NCI-H69 (cell line): ENCODE measurements around the gene USE1.

Source experiments
- DNase-seq: peaks from one replicate; lab custom pipeline; 2025; lab: John Stamatoyannopoulos, UW

The USE1 gene

DNA sequence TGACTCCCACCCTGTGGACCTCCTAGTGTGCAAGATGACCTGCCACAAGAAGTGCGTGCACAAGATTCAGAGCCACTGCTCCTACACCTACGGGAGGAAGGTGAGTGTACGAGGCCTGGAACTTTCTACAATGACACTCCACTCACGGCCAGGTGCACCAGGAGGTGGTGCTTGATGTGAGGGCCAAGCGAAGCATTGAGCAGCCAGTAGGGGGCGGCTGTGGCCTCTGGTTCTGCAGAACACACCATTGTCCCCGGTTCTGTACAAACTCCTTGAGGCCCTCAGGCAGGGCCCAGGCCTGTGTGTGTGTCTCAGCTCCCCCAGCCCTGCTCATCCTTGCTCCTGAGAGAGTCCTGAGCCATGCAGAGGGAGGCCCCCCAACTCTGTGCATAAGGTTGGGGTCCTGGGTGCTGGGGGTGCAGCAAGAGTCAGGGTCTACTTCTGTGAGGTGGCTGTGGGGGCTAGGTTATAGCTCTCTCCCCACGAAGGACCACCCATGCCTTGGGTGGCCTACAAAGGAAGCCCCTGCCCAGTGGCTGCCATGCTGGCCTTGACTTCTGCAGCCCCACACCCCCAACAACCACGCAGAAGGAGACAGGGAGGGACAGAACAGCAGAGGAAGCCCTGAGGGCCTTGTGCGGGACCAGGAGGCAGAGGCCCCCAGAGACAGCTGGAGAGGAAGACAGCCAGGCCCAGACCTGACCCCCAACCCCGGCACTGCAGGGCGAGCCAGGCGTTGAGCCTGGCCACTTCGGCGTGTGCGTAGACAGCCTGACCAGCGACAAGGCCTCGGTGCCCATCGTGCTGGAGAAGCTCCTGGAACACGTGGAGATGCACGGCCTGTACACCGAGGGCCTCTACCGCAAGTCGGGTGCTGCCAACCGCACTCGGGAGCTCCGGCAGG lies 9.7 kb upstream of the USE1 start:
- DNase-seq, result peak; percentile 55

DNA sequence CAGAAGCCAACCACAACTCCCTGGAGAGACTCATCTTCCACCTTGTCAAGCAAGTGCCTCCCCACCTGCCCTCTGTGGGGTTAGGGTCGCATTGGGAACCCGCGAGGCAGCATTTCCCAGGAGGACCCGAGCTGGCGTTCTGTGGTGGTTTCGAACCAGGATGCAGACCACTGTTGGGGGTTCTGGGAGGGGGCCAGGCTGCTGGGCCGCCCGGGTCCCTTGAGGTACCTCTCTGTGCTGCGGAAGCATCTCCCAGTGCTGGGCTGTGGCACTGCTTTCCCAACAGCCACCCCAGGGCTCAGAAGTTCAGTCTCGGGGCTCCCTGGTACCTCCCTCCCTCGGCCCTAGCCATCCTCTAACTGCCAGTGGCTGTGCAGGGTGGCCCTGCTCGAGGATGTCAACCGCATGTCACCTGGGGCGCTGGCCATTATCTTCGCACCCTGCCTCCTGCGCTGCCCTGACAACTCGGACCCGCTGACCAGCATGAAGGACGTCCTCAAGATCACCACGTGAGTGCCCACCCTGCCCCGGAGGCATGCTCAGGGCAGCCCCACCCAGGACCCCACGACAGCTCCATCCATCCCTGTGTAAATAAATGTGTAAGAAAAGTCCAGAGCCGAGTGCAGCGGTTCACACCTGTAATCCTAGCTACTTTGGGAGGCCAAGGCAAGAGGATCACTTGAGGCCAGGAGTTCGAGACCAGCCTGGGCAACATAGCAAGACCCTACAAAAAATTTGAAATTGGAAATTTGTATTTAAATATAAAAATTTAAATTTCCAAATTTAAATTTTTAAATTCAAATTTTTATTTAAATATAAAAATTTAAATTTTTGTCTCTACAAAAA lies 8.2 kb upstream of the USE1 start:
- DNase-seq, result no peak

DNA sequence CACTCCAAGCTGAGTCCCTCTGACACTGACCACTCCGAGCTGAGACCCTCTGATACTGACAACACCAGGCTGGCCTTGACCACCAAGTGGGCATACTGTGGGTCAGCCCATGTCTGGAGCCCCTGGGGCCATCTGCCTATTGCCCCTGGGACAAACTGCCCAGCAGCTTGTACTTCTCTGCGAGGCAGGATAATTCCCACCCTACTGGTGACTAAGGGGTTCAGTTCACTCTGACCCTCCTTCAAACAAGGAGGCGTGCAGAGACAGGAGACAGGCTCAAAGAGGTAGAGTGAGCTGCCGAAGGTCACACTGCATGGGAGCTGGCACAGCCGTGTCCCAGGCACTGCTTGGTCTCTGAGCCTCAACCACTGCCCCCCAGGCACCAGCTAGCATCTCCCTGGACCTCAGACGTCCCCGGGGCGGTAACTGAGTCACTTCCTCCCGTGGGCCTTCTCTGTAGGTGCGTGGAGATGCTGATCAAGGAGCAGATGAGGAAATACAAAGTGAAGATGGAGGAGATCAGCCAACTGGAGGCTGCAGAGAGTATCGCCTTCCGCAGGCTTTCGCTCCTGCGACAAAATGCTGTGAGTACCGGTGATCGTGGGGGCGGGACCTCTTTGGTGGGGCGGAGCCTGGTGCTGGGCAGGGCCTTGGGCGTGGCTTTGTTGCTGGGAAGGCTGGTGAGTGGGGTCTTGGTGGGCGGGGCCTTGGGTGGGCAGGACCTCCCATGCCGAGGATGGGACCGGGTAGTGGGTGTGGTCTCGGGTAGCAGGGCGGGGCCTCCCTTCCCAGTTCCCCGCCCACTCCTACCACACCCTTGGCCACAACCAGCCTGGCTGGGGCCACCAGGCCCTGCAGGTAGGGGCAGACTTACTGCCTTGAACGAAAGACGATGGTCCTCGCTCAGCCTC lies 5.8 kb upstream of the USE1 start:
- DNase-seq, result peak; percentile 30

DNA sequence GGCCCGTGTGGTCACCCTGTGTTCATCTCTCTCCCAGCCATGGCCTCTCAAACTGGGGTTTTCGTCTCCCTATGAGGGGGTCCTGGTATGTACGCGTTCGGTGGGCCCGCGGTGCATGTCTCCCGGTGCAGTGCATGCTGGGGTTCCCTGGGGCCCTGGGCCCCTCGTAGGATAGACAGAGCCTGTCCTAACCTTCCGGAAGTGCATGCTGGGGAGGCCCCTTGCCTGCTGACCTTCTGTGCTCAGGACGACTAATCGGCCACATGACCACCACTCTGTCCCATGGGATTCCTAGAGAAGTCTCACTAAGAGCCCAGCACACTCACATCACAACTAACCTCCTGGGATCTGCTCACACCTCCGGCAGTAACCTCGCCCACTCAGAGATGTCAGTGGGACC lies 4.9 kb upstream of the USE1 start:
- DNase-seq, result no peak

DNA sequence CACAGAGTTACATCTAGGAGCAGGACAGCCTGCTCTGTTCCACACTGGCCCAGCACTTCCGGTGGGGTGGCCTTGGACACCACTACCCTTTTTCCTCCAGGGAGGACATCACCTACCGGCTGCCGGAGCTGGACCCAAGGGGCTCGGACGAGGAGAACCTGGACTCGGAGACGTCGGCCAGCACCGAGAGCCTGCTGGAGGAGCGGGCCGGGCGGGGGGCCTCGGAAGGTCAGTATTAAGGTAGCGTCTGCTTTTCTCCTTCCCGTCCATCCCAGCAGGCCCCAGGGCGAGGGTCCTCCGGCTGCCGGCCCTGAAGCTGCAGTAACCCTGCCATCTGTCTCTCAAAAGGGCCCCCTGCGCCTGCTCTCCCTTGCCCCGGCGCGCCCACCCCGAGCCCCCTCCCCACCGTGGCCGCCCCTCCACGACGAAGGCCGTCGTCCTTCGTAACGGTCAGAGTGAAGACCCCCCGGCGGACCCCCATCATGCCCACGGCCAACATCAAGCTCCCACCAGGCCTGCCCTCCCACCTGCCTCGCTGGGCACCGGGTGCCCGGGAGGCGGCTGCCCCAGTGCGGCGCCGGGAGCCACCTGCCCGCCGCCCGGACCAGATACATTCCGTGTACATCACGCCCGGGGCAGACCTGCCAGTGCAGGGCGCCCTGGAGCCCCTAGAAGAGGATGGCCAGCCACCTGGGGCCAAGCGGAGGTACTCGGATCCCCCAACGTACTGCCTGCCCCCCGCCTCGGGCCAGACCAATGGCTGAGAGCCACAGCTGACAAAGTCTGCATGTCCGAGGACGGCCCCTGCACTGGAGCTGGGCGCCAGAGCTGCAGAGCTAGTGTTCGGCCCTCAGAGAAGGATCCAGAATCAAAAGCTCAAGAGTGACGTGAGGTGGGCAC lies 3.4 kb upstream of the USE1 start:
- DNase-seq, result no peak

DNA sequence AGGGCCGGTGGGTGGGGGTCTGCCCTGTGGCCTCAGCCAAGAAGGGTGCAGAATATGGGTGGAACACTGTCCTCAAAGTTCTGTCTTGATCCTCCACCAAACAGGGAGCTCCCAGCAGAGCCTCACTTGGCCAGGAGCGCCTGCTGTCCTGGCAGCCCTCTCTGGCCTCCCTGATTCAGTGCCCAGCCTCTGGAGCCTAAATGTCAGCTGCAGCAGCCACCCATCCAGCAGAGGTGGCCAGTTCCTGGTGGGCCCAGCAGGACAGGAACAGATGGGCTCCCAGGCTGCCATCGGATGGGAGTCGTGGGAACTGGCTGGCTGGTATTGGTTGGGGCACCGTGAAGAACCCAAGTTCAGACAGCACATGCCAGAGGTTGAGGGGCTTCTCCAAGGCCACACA lies 1.8 kb upstream of the USE1 start:
- no peak for DNase-seq

DNA sequence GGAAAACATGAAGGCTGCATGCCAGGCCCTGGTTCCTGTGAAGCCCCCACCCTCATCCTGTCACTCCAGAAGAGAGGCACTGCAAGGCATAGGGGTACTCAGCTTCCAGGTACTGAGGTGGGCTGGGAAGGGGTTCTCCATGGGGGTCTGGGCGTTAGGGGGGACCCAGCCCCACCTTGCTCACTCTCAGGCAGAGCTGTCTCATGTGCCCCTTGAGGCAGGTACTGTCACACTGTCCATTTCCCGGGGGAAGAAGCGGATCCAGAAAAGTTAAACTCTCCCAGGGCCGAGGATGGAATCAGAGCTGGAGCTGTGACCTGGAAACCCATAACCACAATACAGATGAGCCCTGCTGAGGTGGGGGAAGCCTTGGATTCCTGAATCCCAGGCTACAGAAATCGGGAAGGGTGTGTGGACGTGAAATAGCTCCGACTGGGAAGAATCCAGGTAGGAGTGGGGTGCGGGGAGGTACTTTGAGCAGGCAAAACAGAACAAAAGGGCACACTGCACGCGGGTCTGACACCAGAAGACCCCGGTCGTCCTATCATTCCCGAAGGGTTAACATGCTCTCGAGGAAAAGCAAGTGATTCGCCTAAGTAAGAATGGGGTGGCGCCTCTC lies 540 bp upstream of the USE1 start:
- DNase-seq, result no peak

DNA sequence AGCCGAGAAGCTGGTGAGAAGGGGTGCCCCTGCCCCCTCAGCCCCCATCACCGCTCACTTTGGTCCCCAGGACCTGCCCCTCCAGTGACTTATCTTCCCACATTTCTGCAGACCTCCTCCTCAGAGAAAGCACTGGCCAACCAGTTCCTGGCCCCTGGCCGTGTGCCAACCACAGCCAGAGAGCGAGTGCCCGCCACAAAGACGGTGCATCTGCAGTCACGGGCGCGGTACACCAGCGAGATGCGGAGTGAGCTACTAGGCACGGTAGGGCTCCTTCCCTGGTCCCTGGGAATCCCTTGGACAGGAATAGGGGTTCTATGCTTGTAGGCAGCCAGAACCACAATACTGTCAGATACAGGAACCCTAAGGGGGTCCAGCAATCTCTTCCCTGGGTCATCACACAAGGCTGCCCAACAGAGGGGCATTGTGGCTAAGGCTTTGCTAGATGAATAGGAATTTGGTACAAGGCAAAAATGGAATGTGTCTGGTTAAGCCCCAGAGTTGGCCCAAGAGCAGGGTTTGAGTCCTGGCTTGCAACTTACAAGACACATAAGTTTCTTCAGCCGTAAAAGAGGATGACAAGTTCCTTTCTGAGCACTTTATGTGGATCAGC lies 1.0 kb downstream of the USE1 start:
- peak; percentile 61 for DNase-seq

DNA sequence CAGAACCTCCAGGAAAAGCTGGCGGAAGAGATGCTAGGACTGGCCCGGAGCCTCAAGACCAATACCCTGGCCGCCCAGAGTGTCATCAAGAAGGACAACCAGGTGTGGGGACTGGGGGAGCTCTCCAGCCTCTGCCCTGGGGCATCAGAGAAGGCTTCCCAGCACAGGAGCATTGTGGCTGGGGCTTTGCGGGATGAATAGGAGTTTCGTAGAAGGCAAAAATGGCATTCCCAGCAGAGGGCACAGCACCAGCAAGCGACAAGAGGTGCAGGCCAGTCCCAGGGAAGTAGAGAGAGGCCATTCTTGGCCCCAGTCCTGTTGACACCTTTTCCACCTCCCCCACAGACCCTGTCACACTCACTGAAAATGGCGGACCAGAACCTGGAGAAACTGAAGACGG lies 4.1 kb downstream of the USE1 start:
- no peak for DNase-seq

DNA sequence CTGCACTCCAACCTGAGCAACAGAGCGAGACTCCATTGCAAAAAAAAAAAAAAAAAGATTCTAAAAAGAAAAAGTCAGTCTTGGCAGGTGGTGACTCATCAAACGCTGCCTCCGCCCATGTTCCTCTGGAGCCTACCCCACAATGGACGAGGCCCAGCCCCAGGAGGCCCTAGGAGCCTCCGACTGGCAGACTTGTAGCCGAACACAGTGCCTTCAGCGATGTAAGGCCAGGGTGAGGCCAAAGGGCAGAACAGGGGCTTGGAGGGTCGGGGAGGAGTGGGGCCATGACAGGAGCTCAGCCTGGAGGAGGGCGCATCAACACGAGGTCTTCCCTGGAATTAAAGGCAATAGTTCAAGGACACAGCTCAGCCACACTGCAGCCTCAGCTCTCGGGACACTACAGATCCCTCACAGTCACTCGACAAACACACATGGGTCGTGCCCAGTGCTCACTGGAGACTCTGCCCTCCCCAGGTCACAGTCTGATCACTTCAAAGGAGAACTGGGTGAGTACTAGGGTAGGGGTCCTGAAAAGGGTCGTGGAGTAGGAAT lies 5.1 kb downstream of the USE1 start:
- DNase-seq, result no peak

DNA sequence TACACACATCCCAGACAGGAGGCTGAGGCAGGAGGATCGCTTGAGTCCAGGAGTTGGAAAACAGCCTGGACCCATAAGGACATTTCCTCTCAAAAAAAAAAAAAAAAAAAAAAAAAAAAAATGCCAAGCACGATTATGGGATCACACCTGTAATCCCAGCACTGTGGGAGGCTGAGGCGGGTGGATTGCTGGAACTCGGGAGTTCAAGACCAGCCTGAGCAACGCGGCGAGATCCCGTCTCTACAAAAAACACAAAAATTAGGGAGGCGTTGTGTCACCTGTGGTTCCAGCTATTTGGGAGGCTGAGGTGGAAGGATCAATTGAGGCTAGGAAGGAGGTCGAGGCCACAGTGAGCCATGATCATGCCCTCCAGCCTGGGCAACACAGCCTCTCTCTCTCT lies 9.9 kb downstream of the USE1 start:
- DNase-seq, result no peak

DNA sequence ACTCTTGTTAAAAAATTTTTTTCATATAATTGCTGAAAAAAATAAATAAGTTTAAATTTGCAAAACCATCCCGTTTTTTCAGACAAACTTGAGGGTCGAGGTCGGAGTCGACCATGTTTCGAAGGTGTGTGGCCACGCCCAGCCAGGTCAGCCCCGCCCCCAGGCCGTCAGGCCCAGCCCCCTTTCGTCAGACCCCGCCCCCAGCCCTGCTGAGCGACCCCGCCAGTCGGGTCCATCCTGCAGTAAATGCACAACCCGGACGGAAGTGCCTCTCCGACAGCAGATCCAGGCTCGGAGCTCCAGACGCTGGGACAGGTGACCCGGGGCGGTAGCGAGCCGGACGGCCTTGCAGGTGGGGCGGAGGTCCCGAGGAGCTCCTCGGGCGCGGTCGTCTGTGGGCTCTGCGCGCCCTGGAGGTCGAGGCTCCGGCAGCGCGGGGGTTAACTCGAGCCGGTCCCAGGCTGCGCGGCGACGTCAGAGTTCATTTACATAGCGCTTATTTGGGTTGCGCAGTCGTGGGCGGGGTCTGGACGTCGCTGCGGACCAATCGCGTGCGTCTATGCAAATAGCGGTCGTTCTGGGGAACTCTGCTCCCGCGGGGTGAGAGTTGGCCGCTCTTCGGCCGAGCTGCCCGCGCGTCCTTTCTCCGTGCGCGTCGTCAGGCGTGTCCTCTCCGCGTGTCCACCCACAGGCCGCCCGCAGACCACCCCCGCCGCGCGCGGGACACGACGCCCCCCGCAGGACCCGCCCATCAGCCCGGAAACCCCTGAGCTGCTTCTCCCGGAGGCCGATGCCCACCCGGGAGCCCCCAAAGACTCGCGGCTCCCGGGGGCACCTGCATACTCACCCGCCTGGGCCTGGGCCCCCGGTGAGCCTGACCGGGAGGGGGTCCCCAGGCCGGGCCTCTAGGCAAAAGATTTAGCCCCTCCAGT lies 11.1 kb downstream of the USE1 start, which contains the start of gene OCEL1:
Gene OCEL1, plus strand, starts transcription at position 225 of the 932 bp plus-strand sequence. Its CDS starts 22 bp downstream, at position 247.
- peak; percentile 99 for DNase-seq

DNA sequence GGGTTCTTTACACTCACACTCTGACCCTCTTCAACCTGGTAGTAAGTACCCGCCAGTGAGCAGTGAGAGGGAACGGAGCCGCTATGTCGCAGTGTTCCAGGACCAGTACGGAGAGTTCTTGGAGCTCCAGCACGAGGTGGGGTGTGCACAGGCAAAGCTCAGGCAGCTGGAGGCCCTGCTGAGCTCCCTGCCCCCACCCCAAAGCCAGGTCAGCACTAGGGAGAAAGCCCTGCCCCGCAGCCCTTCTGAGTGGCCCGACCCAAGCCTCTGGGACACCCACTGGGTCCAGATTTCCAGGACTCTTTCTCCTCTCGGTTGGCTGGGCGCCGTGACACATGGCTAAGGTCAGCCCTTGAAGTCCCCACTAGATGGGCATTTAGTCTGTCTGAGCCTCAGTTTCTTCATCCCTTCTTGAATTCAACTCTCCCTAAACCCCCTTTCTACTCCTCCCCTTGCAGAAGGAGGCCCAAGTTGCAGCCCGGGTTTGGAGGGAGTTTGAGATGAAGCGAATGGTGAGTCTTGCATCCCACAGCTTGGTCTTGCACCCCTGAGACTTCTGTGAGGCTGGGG lies 12.7 kb downstream of the USE1 start:
- DNase-seq, result no peak

DNA sequence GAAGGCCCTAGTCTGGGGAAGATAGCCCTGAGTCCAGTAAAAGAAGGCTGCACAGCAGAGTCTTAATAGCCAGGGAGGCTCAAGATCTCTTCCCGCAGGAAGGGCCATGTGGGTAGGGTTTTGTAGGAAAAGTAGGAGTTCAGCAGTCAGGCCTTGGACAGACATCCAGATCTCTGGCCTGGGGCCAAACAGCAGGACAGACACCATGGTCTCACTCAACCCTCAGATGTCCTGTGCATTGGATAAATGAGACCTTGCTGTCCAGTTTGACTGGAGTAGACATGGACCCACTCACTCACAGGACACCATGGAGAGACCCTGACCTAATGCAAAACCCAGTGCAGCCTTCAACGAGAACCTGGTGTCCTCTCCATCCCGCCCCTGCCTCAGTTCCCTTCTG lies 14.7 kb downstream of the USE1 start:
- no peak for DNase-seq

DNA sequence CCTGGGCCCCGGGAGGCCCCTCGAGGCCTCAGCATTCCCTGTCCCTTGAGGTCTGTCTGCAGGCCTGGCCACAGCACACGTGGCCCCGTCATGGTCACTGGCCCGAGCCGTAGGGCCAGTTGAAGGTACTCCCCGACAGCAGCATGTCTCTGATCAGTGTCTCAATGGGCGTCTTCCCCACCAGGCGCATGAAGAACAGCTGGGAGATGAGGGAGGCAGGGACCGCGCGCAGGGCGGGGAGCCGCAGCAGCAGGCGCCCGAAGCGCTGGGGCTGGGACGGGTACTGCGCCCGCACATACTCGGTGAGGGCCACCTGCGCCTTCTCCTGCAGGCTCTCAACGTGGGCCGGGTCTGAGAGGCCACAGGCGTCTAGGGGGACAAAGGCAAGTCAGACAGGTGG lies 17.1 kb downstream of the USE1 start:
- DNase-seq, result no peak

DNA sequence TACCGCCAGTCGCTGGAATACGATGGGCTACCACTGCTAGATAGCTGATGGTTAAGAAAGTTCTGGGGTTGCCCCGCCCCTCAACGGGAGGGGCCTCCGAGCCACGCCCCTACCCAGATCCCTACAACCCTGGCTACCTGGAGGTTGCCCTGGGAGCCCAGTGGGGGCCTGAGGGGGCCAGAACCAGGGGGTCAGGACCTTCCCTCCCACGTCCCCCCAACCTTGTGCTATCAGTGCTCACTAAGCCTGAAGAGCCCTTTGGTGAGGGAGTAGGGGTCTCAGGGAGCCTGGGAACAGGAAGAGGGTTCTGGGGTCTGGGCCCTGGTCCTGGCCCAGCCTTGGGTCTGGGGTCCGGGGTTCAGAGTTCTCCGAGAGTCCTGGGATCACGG lies 19.7 kb downstream of the USE1 start:
- peak; percentile 65 for DNase-seq

DNA sequence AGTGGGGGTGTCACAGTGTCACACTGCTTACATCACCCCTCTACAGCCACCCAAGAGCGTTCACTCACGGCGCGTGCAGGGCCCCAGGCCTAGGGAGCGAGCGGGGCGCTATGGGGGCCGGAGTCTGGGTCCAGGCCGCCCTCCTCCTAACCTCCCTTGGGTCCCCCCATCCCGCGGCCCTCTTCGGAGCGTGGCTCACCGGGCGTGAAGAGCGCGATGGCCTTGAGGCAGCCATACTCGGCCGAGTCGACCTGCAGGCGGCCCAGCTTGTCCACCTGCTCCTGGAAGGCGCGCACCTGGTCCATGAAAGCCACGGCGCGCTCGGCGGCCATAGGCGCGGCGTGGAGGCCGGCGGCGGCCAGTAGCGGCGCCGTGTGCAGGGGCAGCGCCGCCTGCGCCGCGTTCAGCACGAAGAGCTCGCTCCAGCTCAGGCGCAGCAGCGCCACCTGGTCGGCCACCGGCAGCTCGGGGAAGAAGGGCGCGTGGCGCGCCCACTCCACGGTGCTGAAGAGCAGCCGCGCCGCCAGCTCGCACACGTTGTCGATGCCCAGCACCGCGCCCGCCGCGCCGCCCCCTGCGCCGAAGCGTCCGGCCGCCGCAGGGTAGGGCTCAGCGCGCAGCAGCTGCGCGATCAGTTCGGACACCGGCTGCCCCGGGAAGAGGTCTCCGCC lies 20.3 kb downstream of the USE1 start:
- DNase-seq, result peak; percentile 90
